Activated naive CD4-positive, alpha-beta T cell treated with Interleukin-2 at 50 U/mL for 16 hours (primary cell): Measurements from ENCODE around the gene MTERF4.
"Not testable (repeated sequence)": the region's sequence is repeated elsewhere in the genome, so short reads cannot be mapped to it uniquely, and the experiment has no call there.

Source experiments
- DNase-seq: peaks from one replicate; pipeline ENCODE4 v3.0.0-alpha.2; 2020

Gene MTERF4

GRCh38 chr2:241110089-241110606 is 8.1 kb upstream of the MTERF4 start:
- no peak for DNase-seq

- no peak for DNase-seq
Measured at GRCh38 chr2:241109210-241110088, 7.4 kb upstream of the MTERF4 start.

GRCh38 chr2:241108271-241109209 is 6.5 kb upstream of the MTERF4 start:
- no peak for DNase-seq

- no peak for DNase-seq
Measured at GRCh38 chr2:241107031-241107783, 5.1 kb upstream of the MTERF4 start.

- DNase-seq: no peak
Measured at GRCh38 chr2:241105641-241106040, 3.6 kb upstream of the MTERF4 start.

GRCh38 chr2:241104611-241105010 is 2.5 kb upstream of the MTERF4 start:
- not testable (repeated sequence) for DNase-seq

GRCh38 chr2:241103176-241103595 is 1.1 kb upstream of the MTERF4 start:
- DNase-seq: no peak

GRCh38 chr2:241099246-241099645 is 2.8 kb downstream of the MTERF4 start:
- DNase-seq: no peak

GRCh38 chr2:241096979-241097378 is 5.1 kb downstream of the MTERF4 start:
- DNase-seq: no peak

GRCh38 chr2:241095594-241096290 is 6.3 kb downstream of the MTERF4 start:
- peak; percentile 40 for DNase-seq

- DNase-seq: no peak
Measured at GRCh38 chr2:241094924-241095420, 7.1 kb downstream of the MTERF4 start.

GRCh38 chr2:241094172-241094571 is 7.9 kb downstream of the MTERF4 start:
- DNase-seq: no peak

GRCh38 chr2:241093133-241093781 is 8.8 kb downstream of the MTERF4 start:
- DNase-seq: not testable (repeated sequence)

GRCh38 chr2:241092677-241093076 is 9.4 kb downstream of the MTERF4 start:
- no peak for DNase-seq

GRCh38 chr2:241091734-241092445 is 10.2 kb downstream of the MTERF4 start:
- no peak for DNase-seq

- DNase-seq: no peak
Measured at GRCh38 chr2:241091201-241091600, 10.9 kb downstream of the MTERF4 start.

GRCh38 chr2:241088791-241089732 is 13.0 kb downstream of the MTERF4 start:
- no peak for DNase-seq

- no peak for DNase-seq
Measured at GRCh38 chr2:241088376-241088775, 13.7 kb downstream of the MTERF4 start.
